Neural progenitor cell (in vitro differentiated cells): Measurements from ENCODE around the gene DNAJC8. TPM values are rescaled to one million over a fixed set of nuclear protein-coding genes. Genes with fewer than 3 reads are reported as not detected.

ENCODE experiments used
- DNase-seq: peaks from one replicate; pipeline ENCODE4 v3.0.0-alpha.2; 2016; ENCODE audit warnings: low spot score
- H2AFZ ChIP-seq: fragments of 200-600 bp; sonication (generic); replicated peaks from 2 replicates; pipeline ENCODE4 v1.6.1; 2016; ENCODE audit warnings: antibody characterized with exemption
- H3F3A ChIP-seq: fragments of 200-600 bp; sonication (generic); 2 replicates; pipeline ENCODE4 v1.6.1; 2016; ENCODE audit warnings: antibody characterized with exemption, low read depth
- H3K27ac ChIP-seq: fragments of 200-600 bp; sonication (generic); 2 replicates; pipeline ENCODE4 v1.5.1; 2016; ENCODE audit warnings: mild to moderate bottlenecking
- H3K27me3 ChIP-seq: fragments of 200-600 bp; sonication (generic); 2 replicates; pipeline ENCODE4 v1.6.1; 2016; ENCODE audit warnings: mild to moderate bottlenecking, moderate library complexity
- H3K36me3 ChIP-seq: fragments of 200-600 bp; sonication (generic); 2 replicates; pipeline ENCODE4 v1.5.1; 2016
- H3K4me1 ChIP-seq: fragments of 200-600 bp; sonication (generic); 2 replicates; pipeline ENCODE4 v1.6.1; 2016; ENCODE audit warnings: mixed run types
- H3K4me2 ChIP-seq: fragments of 200-600 bp; sonication (generic); 2 replicates; pipeline ENCODE4 v1.6.1; 2016
- H3K4me3 ChIP-seq: fragments of 200-600 bp; sonication (generic); 2 replicates; pipeline ENCODE4 v1.5.1; 2016
- H3K79me2 ChIP-seq: fragments of 200-600 bp; sonication (generic); 2 replicates; pipeline ENCODE4 v1.6.1; 2016; ENCODE audit warnings: low read depth
- H3K9ac ChIP-seq: fragments of 200-600 bp; sonication (generic); 2 replicates; pipeline ENCODE4 v1.6.1; 2016
- H3K9me3 ChIP-seq: fragments of 200-600 bp; sonication (generic); 2 replicates; pipeline ENCODE4 v1.5.1; 2016; ENCODE audit warnings: low read depth
- H4K20me1 ChIP-seq: fragments of 200-600 bp; sonication (generic); 2 replicates; pipeline ENCODE4 v1.6.1; 2016; ENCODE audit warnings: low read depth
- H3K27ac Mint-ChIP-seq: 3 replicates; pipeline ENCODE4 v1.8.0; 2021; ENCODE audit warnings: mixed read lengths
- H3K27me3 Mint-ChIP-seq: 2 replicates; pipeline ENCODE4 v1.8.0; 2022; ENCODE audit warnings: low read depth, mild to moderate bottlenecking, inconsistent platforms, moderate library complexity, mixed read lengths; ENCODE audit not compliant: insufficient read depth
- H3K36me3 Mint-ChIP-seq: 3 replicates; pipeline ENCODE4 v1.8.0; 2021; ENCODE audit warnings: mixed read lengths
- H3K4me1 Mint-ChIP-seq: 3 replicates; pipeline ENCODE4 v1.8.0; 2021; ENCODE audit warnings: mixed read lengths
- H3K4me3 Mint-ChIP-seq: 3 replicates; pipeline ENCODE4 v1.8.0; 2021; ENCODE audit warnings: mild to moderate bottlenecking, moderate library complexity, mixed read lengths
- H3K9me3 Mint-ChIP-seq: 3 replicates; pipeline ENCODE4 v1.8.0; 2020; ENCODE audit warnings: mixed read lengths
- EZH2 ChIP-seq: fragments of 200-600 bp; sonication (generic); IDR thresholded peaks from 2 replicates; pipeline ENCODE4 v1.6.1; 2017; ENCODE audit warnings: antibody characterized with exemption, mild to moderate bottlenecking, moderate library complexity
- EZH2phosphoT487 ChIP-seq: fragments of 200-600 bp; sonication (generic); IDR thresholded peaks from 2 replicates; pipeline ENCODE4 v1.6.1; 2017; ENCODE audit warnings: antibody characterized with exemption
- total RNA-seq: library from RNA; depleted of rRNA; stranded (reverse); fragments of >200 nt; gene quantifications from 2 replicates; pipeline ENCODE4 v1.2.3, GENCODE V29; 2015; ENCODE audit warnings: low replicate concordance
- TF ChIP-seq, protein P1 (sequence below): fragments of 200-600 bp; sonication (generic); IDR thresholded peaks from 2 replicates; pipeline ENCODE4 v1.5.1; 2017; ENCODE audit warnings: antibody characterized with exemption, mild to moderate bottlenecking

Gene DNAJC8
- total RNA-seq, 1 donor from 2014 or later, result 117 TPM

DNA sequence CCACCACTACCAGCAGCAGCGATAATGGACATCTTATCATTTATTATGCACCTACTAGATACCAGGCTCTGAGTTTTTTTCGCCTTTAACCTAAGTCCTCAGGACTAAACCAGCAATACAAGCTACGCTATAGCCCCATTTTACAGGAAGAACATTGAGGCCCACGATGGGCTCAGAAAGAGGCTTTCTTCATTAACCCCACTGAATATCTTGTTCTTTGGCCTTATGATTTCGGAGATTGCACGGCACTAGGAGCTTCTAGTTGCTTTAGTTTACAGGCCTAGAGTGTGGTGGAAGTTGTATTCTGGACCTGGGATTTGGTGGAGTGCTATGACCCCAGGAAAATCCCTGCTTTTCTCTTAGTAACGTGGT, 28.0 kb upstream of the DNAJC8 start:
- Histone ChIP-seq H3K79me2 (peaks cover 57% of the 10 kb centered on the region), H3K9me3 (no peaks in the 10 kb centered on the region), H3K9ac (peak overlapping the region; percentile 56), H4K20me1 (peaks cover 46% of the 10 kb centered on the region), H3F3A (peaks cover 19% of the 10 kb centered on the region), H3K36me3 (no peaks in the 10 kb centered on the region), H3K27ac (no peak overlapping the region), H3K27me3 (no peaks in the 10 kb centered on the region), H3K4me3 (peak overlapping the region; percentile 79), H2AFZ (no peak overlapping the region), H3K4me2 (peak overlapping the region; percentile 74), H3K4me1 (peaks cover 20% of the 10 kb centered on the region)
- Mint-ChIP-seq H3K9me3 (no peaks in the 10 kb centered on the region), H3K27ac (no peak overlapping the region), H3K27me3 (peaks cover 14% of the 10 kb centered on the region), H3K4me3 (peak overlapping the region; percentile 81), H3K36me3 (no peaks in the 10 kb centered on the region), H3K4me1 (peaks cover 19% of the 10 kb centered on the region)
- DNase-seq, result no peak
- no peak for TF ChIP-seq EZH2phosphoT487
- TF ChIP-seq EZH2, result no peak
- TF ChIP-seq, protein P1, sequence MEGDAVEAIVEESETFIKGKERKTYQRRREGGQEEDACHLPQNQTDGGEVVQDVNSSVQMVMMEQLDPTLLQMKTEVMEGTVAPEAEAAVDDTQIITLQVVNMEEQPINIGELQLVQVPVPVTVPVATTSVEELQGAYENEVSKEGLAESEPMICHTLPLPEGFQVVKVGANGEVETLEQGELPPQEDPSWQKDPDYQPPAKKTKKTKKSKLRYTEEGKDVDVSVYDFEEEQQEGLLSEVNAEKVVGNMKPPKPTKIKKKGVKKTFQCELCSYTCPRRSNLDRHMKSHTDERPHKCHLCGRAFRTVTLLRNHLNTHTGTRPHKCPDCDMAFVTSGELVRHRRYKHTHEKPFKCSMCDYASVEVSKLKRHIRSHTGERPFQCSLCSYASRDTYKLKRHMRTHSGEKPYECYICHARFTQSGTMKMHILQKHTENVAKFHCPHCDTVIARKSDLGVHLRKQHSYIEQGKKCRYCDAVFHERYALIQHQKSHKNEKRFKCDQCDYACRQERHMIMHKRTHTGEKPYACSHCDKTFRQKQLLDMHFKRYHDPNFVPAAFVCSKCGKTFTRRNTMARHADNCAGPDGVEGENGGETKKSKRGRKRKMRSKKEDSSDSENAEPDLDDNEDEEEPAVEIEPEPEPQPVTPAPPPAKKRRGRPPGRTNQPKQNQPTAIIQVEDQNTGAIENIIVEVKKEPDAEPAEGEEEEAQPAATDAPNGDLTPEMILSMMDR, result no peak

DNA sequence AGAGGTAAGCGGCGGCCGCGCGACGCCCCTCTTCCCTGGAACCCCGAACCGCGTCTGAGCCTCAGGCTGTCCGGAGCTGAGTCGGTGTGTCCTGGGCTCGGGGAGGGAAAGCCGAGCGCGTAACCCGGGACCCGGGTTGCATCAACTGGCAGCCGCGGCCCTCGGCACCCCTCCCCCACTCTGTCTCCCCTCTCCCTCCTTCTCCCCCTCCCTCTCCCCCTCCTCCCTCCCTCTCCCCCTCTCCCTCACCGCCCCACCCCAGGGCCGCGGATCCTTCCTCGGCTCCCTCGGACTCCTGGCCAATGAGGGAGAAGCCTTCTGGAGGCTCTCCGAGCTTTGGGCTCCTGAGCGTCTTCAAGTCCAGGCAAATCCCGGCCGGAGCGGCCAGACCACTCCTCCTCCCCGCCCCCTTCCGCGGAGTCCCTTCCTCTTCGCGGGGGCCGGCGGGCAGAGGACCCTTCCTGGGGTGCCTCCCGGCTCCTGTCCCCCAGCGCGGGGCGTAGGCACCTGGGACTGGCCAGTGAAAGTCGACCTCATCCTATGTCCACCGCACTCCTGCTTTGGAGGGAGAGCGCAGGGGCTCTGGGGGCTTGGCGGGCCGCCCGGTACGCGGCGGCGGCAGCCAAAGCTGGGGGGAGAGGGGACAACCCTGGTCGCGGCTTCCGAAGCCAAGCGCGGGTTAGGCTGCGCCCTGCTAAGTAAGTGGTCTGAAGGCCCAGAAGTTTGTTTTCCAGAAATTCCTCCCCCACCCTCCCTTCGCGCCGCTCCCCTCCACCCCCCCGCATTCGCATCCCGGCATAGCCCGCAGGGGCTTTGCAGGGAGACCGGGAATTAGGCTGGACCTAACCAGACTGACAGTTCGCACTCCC, 27.3 kb upstream of the DNAJC8 start:
- Histone ChIP-seq H3K9me3 (no peaks in the 10 kb centered on the region), H3K36me3 (no peaks in the 10 kb centered on the region), H3K27me3 (no peaks in the 10 kb centered on the region), H2AFZ (peak overlapping the region; percentile 76), H3K4me1 (peaks cover 20% of the 10 kb centered on the region), H3F3A (peaks cover 19% of the 10 kb centered on the region), H3K79me2 (peaks cover 51% of the 10 kb centered on the region), H4K20me1 (peaks cover 40% of the 10 kb centered on the region), H3K9ac (peak overlapping the region; percentile 56), H3K4me3 (peak overlapping the region; percentile 79), H3K27ac (peak overlapping the region; percentile 61), H3K4me2 (peak overlapping the region; percentile 74)
- Mint-ChIP-seq H3K27ac (no peak overlapping the region), H3K4me3 (peak overlapping the region; percentile 81), H3K9me3 (no peaks in the 10 kb centered on the region), H3K36me3 (no peaks in the 10 kb centered on the region), H3K4me1 (peaks cover 19% of the 10 kb centered on the region), H3K27me3 (peaks cover 14% of the 10 kb centered on the region)
- peak; percentile 97 for DNase-seq
- TF ChIP-seq EZH2phosphoT487, result no peak
- TF ChIP-seq EZH2, result no peak
- TF ChIP-seq, protein P1, result no peak

DNA sequence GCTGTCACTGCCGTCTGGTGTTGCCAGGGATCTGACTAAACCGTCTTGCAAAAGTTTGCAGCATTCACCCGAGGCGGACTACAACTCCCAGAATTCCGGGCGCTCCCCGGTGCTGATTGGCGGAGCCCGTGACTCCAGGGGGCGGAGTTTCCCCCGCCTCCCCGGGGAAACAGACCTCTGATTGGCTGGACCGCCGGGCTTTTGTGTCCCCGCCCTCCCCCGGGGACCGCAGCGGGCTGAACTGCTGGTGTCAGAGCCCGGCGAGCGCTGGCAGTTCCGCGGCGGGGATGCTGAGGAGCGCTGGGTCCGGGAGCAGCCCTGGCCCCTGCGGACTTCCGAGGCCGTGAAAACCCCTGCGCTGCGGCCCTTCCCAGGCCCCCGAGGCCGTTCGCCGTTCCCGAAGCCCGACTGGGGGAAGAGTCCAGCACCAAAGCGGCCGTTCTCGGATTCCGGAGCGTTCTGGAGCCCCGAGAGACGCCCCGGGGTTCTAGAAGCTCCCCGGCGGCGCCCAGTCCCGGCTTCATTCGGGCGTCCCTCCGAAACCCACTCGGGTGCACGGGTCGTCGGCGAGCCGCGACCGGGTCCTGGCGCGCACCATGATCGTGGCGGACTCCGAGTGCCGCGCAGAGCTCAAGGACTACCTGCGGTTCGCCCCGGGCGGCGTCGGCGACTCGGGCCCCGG, 26.6 kb upstream of the DNAJC8 start, which contains the start of gene SESN2:
SESN2 (plus strand) TSS at position 267 of the 682 bp plus-strand sequence; CDS start at position 597, 330 bp downstream.
- peak within 1 kb of the TSS; percentile 81 for H3K4me3 Mint-ChIP-seq
- Histone ChIP-seq H3K4me2 (peak within 1 kb of the TSS; percentile 74), H3K4me1 (peaks cover 19% of the 10 kb centered on the region), H4K20me1 (peaks cover 33% of the 10 kb centered on the region), H3F3A (peaks cover 19% of the 10 kb centered on the region), H2AFZ (peak within 1 kb of the TSS; percentile 76), H3K79me2 (peaks cover 43% of the 10 kb centered on the region), H3K9ac (peak within 1 kb of the TSS; percentile 56), H3K36me3 (no peaks in the 10 kb centered on the region), H3K27ac (peak within 1 kb of the TSS; percentile 61), H3K4me3 (peak within 1 kb of the TSS; percentile 79), H3K9me3 (no peaks in the 10 kb centered on the region), H3K27me3 (no peaks in the 10 kb centered on the region)
- H3K36me3 Mint-ChIP-seq, result no peaks in the 10 kb centered on the region
- no peaks in the 10 kb centered on the region for H3K9me3 Mint-ChIP-seq
- TF ChIP-seq EZH2, result no peak
- TF ChIP-seq, protein P1, result no peak
- no peak for TF ChIP-seq EZH2phosphoT487
- peaks cover 19% of the 10 kb centered on the region for H3K4me1 Mint-ChIP-seq
- H3K27me3 Mint-ChIP-seq, result peaks cover 14% of the 10 kb centered on the region
- peak; percentile 100 for DNase-seq
- H3K27ac Mint-ChIP-seq, result no peak within 1 kb of the TSS
